HCT116 (cell line): Measurements from ENCODE around the gene CDKL5. TPM values are rescaled to one million over a fixed set of nuclear protein-coding genes. Genes with fewer than 3 reads are reported as not detected.

ENCODE experiments used
- ATAC-seq: fragments of 200-7000 bp; cut with Tn5 transposase; 2 replicates; pipeline ENCODE4 v1.9.1; 2020; ENCODE audit warnings: mild to moderate bottlenecking, moderate library complexity
- BruUV-seq: library from RNA; stranded (reverse); fragments of 400-500 nt; replicated peaks from 2 replicates; lab custom pipeline; 2021; lab: Mats Ljungman, UMichigan
- CTCF ChIA-PET: fragments of 300-600 bp; sonication (Branson Sonifier 250); formaldehyde crosslinking; loops from one replicate; lab custom pipeline; 2021; ENCODE audit warnings: antibody characterized with exemption; lab: Charles Lee
- POLR2A ChIA-PET: fragments of 300-600, 350-600 bp; sonication (Branson Sonifier 250); formaldehyde crosslinking; loops from one replicate; lab custom pipeline; 2021; ENCODE audit warnings: antibody characterized with exemption; lab: Charles Lee
- RAD21 ChIA-PET, 2 experiments: fragments of 300-600 bp; sonication (Branson Sonifier 250); formaldehyde crosslinking; loops; one replicate each; lab custom pipeline; 2023; ENCODE audit warnings: low total read pairs in 2 of 2; ENCODE audit not compliant: uncharacterized antibody in 2 of 2, unreplicated experiment in 2 of 2, low non-redundant PET in 1 of 2; lab: Charles Lee
- DNase-seq: peaks from one replicate; pipeline ENCODE4 v3.0.0-alpha.2; 2010; ENCODE audit warnings: low read depth, low spot score
- H2AFZ ChIP-seq: fragments of 200-600 bp; shearing (Covaris generic), sonication (generic); 2 replicates; pipeline ENCODE4 v1.6.1; 2017; ENCODE audit warnings: low read depth, mixed run types, mixed read lengths, antibody characterized with exemption, low read length; ENCODE audit not compliant: poor library complexity, severe bottlenecking
- H3K27ac ChIP-seq: 2 replicates; pipeline ENCODE4 v1.5.1; 2012; ENCODE audit warnings: low read depth, low read length
- H3K27me3 ChIP-seq: fragments of 200-600 bp; sonication (generic); 2 replicates; pipeline ENCODE4 v1.6.1; 2016; ENCODE audit warnings: mixed run types, low read length, mixed read lengths; ENCODE audit not compliant: insufficient read depth
- H3K36me3 ChIP-seq, 2 experiments: fragments of 200-500 bp in 1 of 2; fragments of 200-600 bp in 1 of 2; sonication (Bioruptor generic) in 1 of 2; sonication (generic) in 1 of 2; 2 replicates each; pipeline versions ENCODE4 v1.5.1 to v1.6.1; 2014 to 2016; ENCODE audit warnings: low read length in 2 of 2, inconsistent platforms in 1 of 2, mixed read lengths in 1 of 2, mixed run types in 1 of 2; ENCODE audit not compliant: insufficient read depth in 2 of 2, control insufficient read depth in 1 of 2
- H3K4me1 ChIP-seq, 2 experiments: fragments of 200-600 bp in 1 of 2; sonication (generic) in 1 of 2; 2 replicates each; pipeline versions ENCODE4 v1.5.1 to v1.6.1; 2012 to 2017; ENCODE audit warnings: low read length in 2 of 2, inconsistent platforms in 1 of 2, mild to moderate bottlenecking in 1 of 2, mixed read lengths in 1 of 2, mixed run types in 1 of 2, moderate library complexity in 1 of 2; ENCODE audit not compliant: insufficient read depth in 2 of 2, control insufficient read depth in 1 of 2
- H3K4me2 ChIP-seq: fragments of 200-600 bp; sonication (generic); 2 replicates; pipeline ENCODE4 v1.6.1; 2017; ENCODE audit warnings: mixed run types, low read length, mixed read lengths
- H3K4me3 ChIP-seq, 2 experiments: fragments of 200-600 bp in 1 of 2; sonication (generic) in 1 of 2; replicated peaks in 1 of 2; 2 replicates each; pipeline ENCODE4 v1.5.1; 2011 to 2016; ENCODE audit warnings: low read length in 2 of 2, control low read depth in 1 of 2, low read depth in 1 of 2, mild to moderate bottlenecking in 1 of 2, mixed read lengths in 1 of 2, mixed run types in 1 of 2
- H3K79me2 ChIP-seq: fragments of 200-600 bp; sonication (generic); 2 replicates; pipeline ENCODE4 v1.6.1; 2017; ENCODE audit warnings: mild to moderate bottlenecking, mixed run types, low read length, moderate library complexity, mixed read lengths; ENCODE audit not compliant: insufficient read depth
- H3K9ac ChIP-seq: fragments of 200-600 bp; sonication (generic); 2 replicates; pipeline ENCODE4 v1.6.1; 2016; ENCODE audit warnings: low read length, mixed read lengths
- H3K9me2 ChIP-seq: fragments of 200-600 bp; sonication (generic), shearing (Covaris generic); 2 replicates; pipeline ENCODE4 v1.6.1; 2017; ENCODE audit warnings: mixed run types, mild to moderate bottlenecking, moderate library complexity; ENCODE audit not compliant: insufficient read depth
- H3K9me3 ChIP-seq, 2 experiments: fragments of 200-500 bp in 1 of 2; fragments of 200-600 bp in 1 of 2; sonication (Bioruptor generic) in 1 of 2; sonication (generic) in 1 of 2; 2 replicates each; pipeline ENCODE4 v1.6.1; 2014 to 2017; ENCODE audit warnings: low read length in 2 of 2, mixed read lengths in 2 of 2, inconsistent platforms in 1 of 2, low read depth in 1 of 2, mild to moderate bottlenecking in 1 of 2, mixed run types in 1 of 2, moderate library complexity in 1 of 2; ENCODE audit not compliant: control insufficient read depth in 1 of 2, insufficient read depth in 1 of 2
- H4K20me1 ChIP-seq: fragments of 200-600 bp; sonication (generic), shearing (Covaris generic); 2 replicates; pipeline ENCODE4 v1.6.1; 2017; ENCODE audit warnings: mixed run types, mild to moderate bottlenecking, moderate library complexity; ENCODE audit not compliant: insufficient read depth
- EZH2phosphoT487 ChIP-seq: fragments of 200-600 bp; IDR thresholded peaks from 2 replicates; pipeline ENCODE4 v1.6.1; 2018; ENCODE audit warnings: antibody characterized with exemption, borderline replicate concordance
- POLR2A ChIP-seq: IDR thresholded peaks from 2 replicates; pipeline ENCODE4 v1.7.0; 2011; ENCODE audit warnings: borderline replicate concordance; ENCODE audit not compliant: insufficient read depth, insufficient read length; ENCODE audit errors: extremely low read depth
- RAD21 ChIP-seq: IDR thresholded peaks from 2 replicates; pipeline ENCODE4 v1.6.1; 2012; ENCODE audit warnings: low read depth, mild to moderate bottlenecking
- REST ChIP-seq: IDR thresholded peaks from 2 replicates; pipeline ENCODE4 v1.6.1; 2012; ENCODE audit warnings: low read depth
- SRF ChIP-seq: IDR thresholded peaks from 2 replicates; pipeline ENCODE4 v1.6.1; 2012; ENCODE audit warnings: low read depth
- ZBTB33 ChIP-seq: IDR thresholded peaks from 2 replicates; pipeline ENCODE4 v1.6.1; 2011; ENCODE audit warnings: mild to moderate bottlenecking, low read length, moderate library complexity; ENCODE audit not compliant: insufficient replicate concordance; ENCODE audit errors: extremely low read depth
- intact Hi-C: fragments of 100-400 bp; cut with micrococcal nuclease; formaldehyde crosslinking; loops from 2 replicates; pipeline ENCODE4 v1.10.0; 2022
- total RNA-seq: library from RNA; stranded (reverse); gene quantifications from one replicate; pipeline ENCODE4 v1.2.1, GENCODE V29; 2021; ENCODE audit not compliant: unreplicated experiment

The CDKL5 gene
- total RNA-seq, 1 experiment from 2014 or later: 2.5 TPM

GRCh38 chrX:18613930-18614639 lies 188.7 kb downstream of the CDKL5 start:
- intact Hi-C loops: no loop called here
- RAD21 ChIA-PET: no interaction called here

GRCh38 chrX:18616688-18617406 lies 191.4 kb downstream of the CDKL5 start:
- peaks cover 7 to 12% of the 10 kb centered on the region in 2 experiments for H3K4me1 ChIP-seq
- CTCF ChIA-PET: no interaction called here
- H3K9me3 ChIP-seq: no peaks in the 10 kb centered on the region
- POLR2A ChIA-PET: no interaction called here
- H3K9me2 ChIP-seq: no peaks in the 10 kb centered on the region
- intact Hi-C loops: no loop called here
- RAD21 ChIA-PET: no interaction called here
- TF ChIP-seq POLR2A (no peak), SRF (no peak), REST (no peak), ZBTB33 (no peak)
- H3K36me3 ChIP-seq: no peaks in the 10 kb centered on the region
- H3K9ac ChIP-seq: no peak overlapping the region
- H3K27ac ChIP-seq: no peak overlapping the region
- ATAC-seq: peak; percentile 38; the same call in 1 of the 2 replicates
- no peak overlapping the region for H2AFZ ChIP-seq
- H4K20me1 ChIP-seq: no peaks in the 10 kb centered on the region
- H3K4me3 ChIP-seq: no peak overlapping the region
- no peak for DNase-seq
- BruUV-seq: no TSS peak
- H3K4me2 ChIP-seq: peak overlapping the region; percentile 43
- H3K27me3 ChIP-seq: no peaks in the 10 kb centered on the region
- no peaks in the 10 kb centered on the region for H3K79me2 ChIP-seq

More at GRCh38 chrX:18613930-18614639, 188.7 kb downstream of the CDKL5 start:
- no peak overlapping the region for H3K4me2 ChIP-seq
- H3K36me3 ChIP-seq: no peaks in the 10 kb centered on the region
- DNase-seq: no peak
- H3K4me3 ChIP-seq: no peak overlapping the region
- no peaks in the 10 kb centered on the region for H3K27me3 ChIP-seq
- H3K9me3 ChIP-seq: no peaks in the 10 kb centered on the region
- TF ChIP-seq RAD21: no peak
- no peak for TF ChIP-seq EZH2phosphoT487
- no peaks in the 10 kb centered on the region for H3K9me2 ChIP-seq
- H4K20me1 ChIP-seq: no peaks in the 10 kb centered on the region
- no peak for ATAC-seq
- H3K27ac ChIP-seq: no peak overlapping the region
- H3K79me2 ChIP-seq: no peaks in the 10 kb centered on the region
- no peak overlapping the region for H2AFZ ChIP-seq
- peaks cover 7 to 12% of the 10 kb centered on the region in 2 experiments for H3K4me1 ChIP-seq
- H3K9ac ChIP-seq: no peak overlapping the region
- no TSS peak for BruUV-seq
- CTCF ChIA-PET: no interaction called here
- POLR2A ChIA-PET: no interaction called here
